ENCODE measurements around the gene SLC7A14. TPM values are rescaled to one million over a fixed set of nuclear protein-coding genes. Genes with fewer than 3 reads are reported as not detected.

Gene SLC7A14
- total RNA-seq, 2 experiments from 2014 or later = not detected

GRCh38 chr3:170494766-170495165 is 91.1 kb downstream of the SLC7A14 start:
- H3K4me1 Mint-ChIP-seq (ENCODE audit: low read depth) = no peaks in the 10 kb centered on the region
- H3K9me3 Mint-ChIP-seq = no peaks in the 10 kb centered on the region
- H3K9me3 ChIP-seq (ENCODE audit: control insufficient read depth in 1 of 2, insufficient read depth in 1 of 2, low read length in 2 of 2) = no peaks in the 10 kb centered on the region
- H3K4me1 ChIP-seq (ENCODE audit: insufficient read depth, low read length) = no peaks in the 10 kb centered on the region
- DNase-seq (no peak), ATAC-seq (ENCODE audit: poor library complexity) (no peak)
- TF ChIP-seq CTCF (IDR thresholded peaks at IDR 0.05) = no peak
- intact Hi-C loops (cut with DNase I, micrococcal nuclease) = no loop called here
- no peaks in the 10 kb centered on the region for H3K27me3 Mint-ChIP-seq
- H3K36me3 Mint-ChIP-seq (ENCODE audit: low read depth) = no peaks in the 10 kb centered on the region
- no peak overlapping the region for H3K4me3 ChIP-seq (ENCODE audit: low read length)
- no peak overlapping the region for H3K4me3 Mint-ChIP-seq
- ChIA-PET POLR2A (no interaction called here), CTCF (no interaction called here)
- H3K27ac ChIP-seq (ENCODE audit: low read depth in 1 of 2, low read length in 2 of 2) = no peak overlapping the region
- peaks cover 0 to 5% of the 10 kb centered on the region in 2 experiments for H3K27me3 ChIP-seq (ENCODE audit: control insufficient read depth in 1 of 2, insufficient read depth in 2 of 2, low read length in 2 of 2)
- no peaks in the 10 kb centered on the region for H3K36me3 ChIP-seq (ENCODE audit: insufficient read depth, low read length)
- no peak overlapping the region for H3K27ac Mint-ChIP-seq

GRCh38 chr3:170493712-170494182 is 92.1 kb downstream of the SLC7A14 start:
- no peak overlapping the region for H3K27ac ChIP-seq (ENCODE audit: low read depth in 1 of 2, low read length in 2 of 2)
- H3K4me1 ChIP-seq (ENCODE audit: insufficient read depth, low read length) = no peaks in the 10 kb centered on the region
- H3K27me3 ChIP-seq (ENCODE audit: control insufficient read depth in 1 of 2, insufficient read depth in 2 of 2, low read length in 2 of 2) = peaks cover 0 to 5% of the 10 kb centered on the region in 2 experiments
- Mint-ChIP-seq H3K27ac (no peak overlapping the region), H3K27me3 (no peaks in the 10 kb centered on the region), H3K4me3 (no peak overlapping the region), H3K36me3 (ENCODE audit: low read depth) (no peaks in the 10 kb centered on the region), H3K9me3 (no peaks in the 10 kb centered on the region), H3K4me1 (ENCODE audit: low read depth) (no peaks in the 10 kb centered on the region)
- DNase-seq (no peak), ATAC-seq (ENCODE audit: poor library complexity) (no peak)
- ChIA-PET CTCF (no interaction called here), POLR2A (no interaction called here)
- TF ChIP-seq CTCF (IDR thresholded peaks at IDR 0.05) = no peak
- H3K4me3 ChIP-seq (ENCODE audit: low read length) = no peak overlapping the region
- H3K9me3 ChIP-seq (ENCODE audit: control insufficient read depth in 1 of 2, insufficient read depth in 1 of 2, low read length in 2 of 2) = no peaks in the 10 kb centered on the region
- intact Hi-C loops (cut with DNase I, micrococcal nuclease) = no loop called here
- H3K36me3 ChIP-seq (ENCODE audit: insufficient read depth, low read length) = no peaks in the 10 kb centered on the region

GRCh38 chr3:170491901-170492300 is 94.0 kb downstream of the SLC7A14 start:
- CTCF ChIA-PET = no interaction called here

More at GRCh38 chr3:170491901-170492300, 94.0 kb downstream of the SLC7A14 start:
- POLR2A ChIA-PET = no interaction called here
- Mint-ChIP-seq H3K27me3 (no peaks in the 10 kb centered on the region), H3K4me1 (ENCODE audit: low read depth) (no peaks in the 10 kb centered on the region), H3K27ac (no peak overlapping the region), H3K36me3 (ENCODE audit: low read depth) (no peaks in the 10 kb centered on the region), H3K4me3 (no peak overlapping the region), H3K9me3 (no peaks in the 10 kb centered on the region)
- peaks cover 0 to 5% of the 10 kb centered on the region in 2 experiments for H3K27me3 ChIP-seq (ENCODE audit: control insufficient read depth in 1 of 2, insufficient read depth in 2 of 2, low read length in 2 of 2)
- H3K36me3 ChIP-seq (ENCODE audit: insufficient read depth, low read length) = no peaks in the 10 kb centered on the region
- TF ChIP-seq CTCF (IDR thresholded peaks at IDR 0.05) = no peak
- no peaks in the 10 kb centered on the region for H3K4me1 ChIP-seq (ENCODE audit: insufficient read depth, low read length)
- no peak overlapping the region for H3K27ac ChIP-seq (ENCODE audit: low read depth in 1 of 2, low read length in 2 of 2)
- H3K9me3 ChIP-seq (ENCODE audit: control insufficient read depth in 1 of 2, insufficient read depth in 1 of 2, low read length in 2 of 2) = no peaks in the 10 kb centered on the region
- no peak for DNase-seq
- no peak overlapping the region for H3K4me3 ChIP-seq (ENCODE audit: low read length)
- ATAC-seq (ENCODE audit: poor library complexity) = no peak
- intact Hi-C loops (cut with DNase I, micrococcal nuclease) = no loop called here

Measured in CD4-positive, alpha-beta T cell (primary cell).